A673 (cell line): Measurements from ENCODE around the gene PRELP.

Experiments
- CTCF ChIP-seq: fragments of 300-800, 200-600 bp; sonication (generic); conservative IDR thresholded peaks from 2 replicates; pipeline ENCODE4 v1.5.1; 2017; ENCODE audit warnings: low read depth, mild to moderate bottlenecking, antibody characterized with exemption, low read length, moderate library complexity, mixed read lengths
- EZH2 ChIP-seq: fragments of 200-600 bp; sonication (generic); IDR thresholded peaks from 2 replicates; pipeline ENCODE4 v1.6.1; 2017; ENCODE audit warnings: borderline replicate concordance, low read depth, mild to moderate bottlenecking, mixed read lengths, antibody characterized with exemption, low read length; ENCODE audit not compliant: poor library complexity, severe bottlenecking

- TF ChIP-seq CTCF (no peak), EZH2 (no peak)
These were observed 42.0 kb downstream of the PRELP start for GRCh38 chr1:203517426-203518110.
